Measurements from ENCODE around the gene PTGDR2. TPM values are rescaled to one million over a fixed set of nuclear protein-coding genes. Genes with fewer than 3 reads are reported as not detected.

The PTGDR2 gene
- total and polyA plus RNA-seq, 9 of the 15 experiments (the other 6 are each of a cell fraction or from before 2014, with no cell fraction given) = 0.51 to 2.6 (median 1.6) TPM

DNA sequence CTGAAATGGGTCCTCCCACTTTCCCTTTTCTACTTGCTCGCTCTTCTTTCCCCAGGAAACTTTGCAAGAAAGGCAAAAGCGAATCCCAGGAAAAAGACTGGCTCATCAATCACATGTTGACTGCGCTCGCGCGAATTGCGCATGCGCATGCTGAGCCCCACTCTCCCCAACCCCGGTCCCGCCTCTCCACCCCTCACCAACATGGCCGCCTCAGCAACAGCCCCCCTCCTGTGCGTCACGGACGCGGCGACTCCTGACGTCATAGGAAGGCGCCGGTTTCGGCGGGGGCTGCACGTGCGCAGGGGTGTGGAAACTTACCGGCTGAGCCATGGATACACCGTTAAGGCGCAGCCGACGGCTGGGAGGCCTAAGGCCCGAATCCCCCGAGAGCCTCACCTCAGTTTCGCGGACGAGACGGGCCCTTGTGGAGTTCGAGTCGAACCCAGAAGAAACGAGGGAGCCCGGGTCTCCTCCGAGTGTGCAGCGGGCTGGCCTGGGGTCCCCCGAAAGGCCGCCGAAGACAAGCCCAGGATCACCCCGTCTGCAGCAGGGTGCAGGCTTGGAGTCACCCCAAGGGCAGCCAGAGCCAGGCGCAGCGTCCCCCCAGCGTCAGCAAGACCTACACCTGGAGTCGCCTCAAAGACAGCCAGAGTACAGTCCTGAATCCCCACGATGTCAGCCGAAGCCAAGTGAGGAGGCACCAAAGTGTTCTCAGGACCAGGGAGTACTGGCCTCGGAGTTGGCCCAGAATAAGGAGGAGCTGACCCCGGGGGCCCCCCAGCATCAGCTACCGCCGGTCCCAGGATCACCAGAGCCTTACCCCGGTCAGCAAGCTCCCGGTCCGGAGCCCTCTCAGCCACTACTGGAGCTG lies 13.7 kb downstream of the PTGDR2 start, which contains the start of gene CCDC86 (continued):
- TF ChIP-seq SUPT5H (IDR thresholded peaks at IDR 0.05) = peak; percentile 54; the same call in 1 of the 2 replicates
- 0 out of 2 replicates have a peak, but pooled peaks have one; percentile 40 for TF ChIP-seq ZNF212 (CRISPR knock-in tag; IDR thresholded peaks at IDR 0.05)
- TF ChIP-seq SIN3A (IDR thresholded peaks at IDR 0.05; ENCODE audit: borderline replicate concordance in 2 of 2, control insufficient read depth in 1 of 2, low read depth in 2 of 2, low read length in 2 of 2) = peak; percentile 100
- peak; percentile 72; the same call in 1 of the 2 replicates for TF ChIP-seq KLF13 (tag; IDR thresholded peaks at IDR 0.05; ENCODE audit: borderline replicate concordance, low read depth)
- TF ChIP-seq MTA1 (IDR thresholded peaks at IDR 0.05; ENCODE audit: borderline replicate concordance) = peak; percentile 100
- TF ChIP-seq, protein P1, sequence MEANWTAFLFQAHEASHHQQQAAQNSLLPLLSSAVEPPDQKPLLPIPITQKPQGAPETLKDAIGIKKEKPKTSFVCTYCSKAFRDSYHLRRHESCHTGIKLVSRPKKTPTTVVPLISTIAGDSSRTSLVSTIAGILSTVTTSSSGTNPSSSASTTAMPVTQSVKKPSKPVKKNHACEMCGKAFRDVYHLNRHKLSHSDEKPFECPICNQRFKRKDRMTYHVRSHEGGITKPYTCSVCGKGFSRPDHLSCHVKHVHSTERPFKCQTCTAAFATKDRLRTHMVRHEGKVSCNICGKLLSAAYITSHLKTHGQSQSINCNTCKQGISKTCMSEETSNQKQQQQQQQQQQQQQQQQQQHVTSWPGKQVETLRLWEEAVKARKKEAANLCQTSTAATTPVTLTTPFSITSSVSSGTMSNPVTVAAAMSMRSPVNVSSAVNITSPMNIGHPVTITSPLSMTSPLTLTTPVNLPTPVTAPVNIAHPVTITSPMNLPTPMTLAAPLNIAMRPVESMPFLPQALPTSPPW (CRISPR knock-in tag; IDR thresholded peaks at IDR 0.05) = peak; percentile 99
- TF ChIP-seq GABPA (tag; conservative IDR thresholded peaks at IDR 0.05; ENCODE audit: low read depth) = peak; percentile 44; the same call in 1 of the 2 replicates
- TF ChIP-seq FOXA3 (CRISPR knock-in tag; conservative IDR thresholded peaks at IDR 0.05 in 1 of 2, IDR thresholded peaks at IDR 0.05 in 1 of 2) = 0 out of 4 replicates have a peak, but pooled peaks of 1 of the 2 experiments have one; percentile 37
- 0 out of 4 replicates have a peak, but pooled peaks of 1 of the 2 experiments have one; percentile 42 for TF ChIP-seq TEAD1 (CRISPR knock-in tag; IDR thresholded peaks at IDR 0.05)
- no peak for TF ChIP-seq FOXM1 (IDR thresholded peaks at IDR 0.05; ENCODE audit: low read depth)
- TF ChIP-seq FOXM1 (CRISPR knock-in tag; IDR thresholded peaks at IDR 0.05; ENCODE audit: low read depth) = no peak
- no peak for TF ChIP-seq PCBP2 (IDR thresholded peaks at IDR 0.05; ENCODE audit: low read depth, low read length, poor library complexity, severe bottlenecking)
- TF ChIP-seq, protein P2, sequence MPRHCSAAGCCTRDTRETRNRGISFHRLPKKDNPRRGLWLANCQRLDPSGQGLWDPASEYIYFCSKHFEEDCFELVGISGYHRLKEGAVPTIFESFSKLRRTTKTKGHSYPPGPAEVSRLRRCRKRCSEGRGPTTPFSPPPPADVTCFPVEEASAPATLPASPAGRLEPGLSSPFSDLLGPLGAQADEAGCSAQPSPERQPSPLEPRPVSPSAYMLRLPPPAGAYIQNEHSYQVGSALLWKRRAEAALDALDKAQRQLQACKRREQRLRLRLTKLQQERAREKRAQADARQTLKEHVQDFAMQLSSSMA (CRISPR knock-in tag; IDR thresholded peaks at IDR 0.05) = peak; percentile 79; the same call in 1 of the 2 replicates
- peak; percentile 100 for TF ChIP-seq MXI1 (IDR thresholded peaks at IDR 0.05; ENCODE audit: low read depth, low read length)
- TF ChIP-seq NRF1 (conservative IDR thresholded peaks at IDR 0.05 in 1 of 2, IDR thresholded peaks at IDR 0.05 in 1 of 2) = peak; percentile 95 to 96
- no peak for TF ChIP-seq GATA2 (CRISPR knock-in tag; IDR thresholded peaks at IDR 0.05)
- TF ChIP-seq, protein P3, sequence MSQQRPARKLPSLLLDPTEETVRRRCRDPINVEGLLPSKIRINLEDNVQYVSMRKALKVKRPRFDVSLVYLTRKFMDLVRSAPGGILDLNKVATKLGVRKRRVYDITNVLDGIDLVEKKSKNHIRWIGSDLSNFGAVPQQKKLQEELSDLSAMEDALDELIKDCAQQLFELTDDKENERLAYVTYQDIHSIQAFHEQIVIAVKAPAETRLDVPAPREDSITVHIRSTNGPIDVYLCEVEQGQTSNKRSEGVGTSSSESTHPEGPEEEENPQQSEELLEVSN (IDR thresholded peaks at IDR 0.05; ENCODE audit: borderline replicate concordance in 1 of 2, extremely low read depth in 1 of 2, insufficient read depth in 1 of 2, insufficient read length in 1 of 2, low read depth in 1 of 2, low read length in 1 of 2, poor library complexity in 1 of 2, severe bottlenecking in 1 of 2) = peak; percentile 86 to 87
- no peak for TF ChIP-seq NR2C2 (CRISPR knock-in tag; IDR thresholded peaks at IDR 0.05)
- peak; percentile 63; the same call in 1 of the 2 replicates for TF ChIP-seq NR2C2 (tag; IDR thresholded peaks at IDR 0.05)

All from K562 (cell line).